Ovary (tissue), 3 donors: ENCODE results near the gene MBNL2.

Source experiments
- CTCF ChIP-seq, 3 donors: fragments of 450-650 bp in 2 of 3; fragments of 200-600 bp in 1 of 3; IDR thresholded peaks; one replicate each; pipeline versions ENCODE4 v1.5.1 to v1.8.0; 2016 to 2022; ENCODE audit warnings: antibody characterized with exemption in 3 of 3, mild to moderate bottlenecking in 1 of 3
- POLR2A ChIP-seq: fragments of 450-650 bp; IDR thresholded peaks from one replicate; pipeline ENCODE4 v1.6.1; 2017; ENCODE audit warnings: antibody characterized with exemption, mild to moderate bottlenecking, moderate library complexity
- donor health status: DM: no; HTN: no; CAD: no.

DNA sequence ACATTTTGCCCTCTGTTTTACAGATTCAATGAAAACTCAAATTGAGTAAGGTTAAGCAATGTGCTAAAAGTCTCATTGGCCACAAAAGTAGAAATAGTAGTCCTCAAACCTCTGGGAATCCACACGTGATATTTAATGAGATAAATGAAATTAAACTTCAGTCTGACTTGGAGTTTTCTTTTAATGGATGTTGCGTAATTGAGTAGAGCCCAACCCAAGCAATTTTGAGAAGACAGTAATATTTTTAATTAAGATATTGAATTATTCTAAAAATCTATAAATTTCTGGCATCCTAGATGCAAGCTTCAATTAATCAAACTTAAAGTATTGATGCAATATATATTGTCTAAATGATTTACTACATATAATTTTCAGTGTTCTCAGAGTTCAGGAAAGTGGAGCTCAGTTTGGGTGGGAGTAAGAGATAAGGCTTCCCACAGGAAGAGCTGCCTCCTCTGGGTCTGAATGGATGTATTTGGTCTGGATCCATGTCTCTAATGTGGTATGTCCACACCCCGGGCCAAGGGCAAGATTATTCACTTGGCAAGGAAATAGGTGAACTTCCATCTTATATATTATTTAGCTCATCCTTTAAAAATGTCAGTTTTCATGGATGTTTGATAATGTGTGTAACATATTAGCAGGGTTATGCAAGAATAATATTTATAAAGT, 6.9 kb downstream of the MBNL2 start:
- TF ChIP-seq POLR2A (no peak), CTCF (IDR thresholded peaks at IDR 0.05) (no peak)
